Testis (tissue), 2 donors: ENCODE measurements around the gene PHLPP2.

Experiments
- POLR2A ChIP-seq: fragments of 450-650 bp; IDR thresholded peaks from one replicate; pipeline ENCODE4 v1.6.1; 2017; ENCODE audit warnings: antibody characterized with exemption, mild to moderate bottlenecking, moderate library complexity
- TF ChIP-seq, protein P1 (sequence below), 3 experiments: fragments of 450-650 bp in 2 of 3; fragments of 200-600 bp in 1 of 3; sonication (generic) in 1 of 3; IDR thresholded peaks; one replicate each; pipeline ENCODE4 v1.5.1; 2016 to 2019; ENCODE audit warnings: antibody characterized with exemption in 3 of 3, mild to moderate bottlenecking in 2 of 3, moderate library complexity in 1 of 3

DNA sequence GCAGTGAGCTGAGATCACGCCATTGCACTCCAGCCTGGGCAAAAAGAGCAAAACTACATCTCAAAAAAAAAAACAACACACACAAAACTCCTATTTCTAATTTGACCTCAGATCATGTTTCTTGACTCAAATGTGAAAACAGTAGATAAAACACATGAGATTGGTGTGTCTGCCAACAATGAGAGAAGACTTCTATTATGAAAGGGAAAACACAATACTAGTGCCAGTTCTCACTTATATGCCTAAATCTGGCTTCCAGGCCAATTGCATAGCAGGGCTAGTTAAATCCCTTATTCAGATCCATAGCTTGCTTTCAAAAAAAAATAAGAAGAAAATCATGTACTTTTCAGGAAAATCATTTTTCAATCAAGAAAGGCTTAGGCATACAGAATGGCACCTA, 44.7 kb upstream of the PHLPP2 start:
- TF ChIP-seq, protein P1, sequence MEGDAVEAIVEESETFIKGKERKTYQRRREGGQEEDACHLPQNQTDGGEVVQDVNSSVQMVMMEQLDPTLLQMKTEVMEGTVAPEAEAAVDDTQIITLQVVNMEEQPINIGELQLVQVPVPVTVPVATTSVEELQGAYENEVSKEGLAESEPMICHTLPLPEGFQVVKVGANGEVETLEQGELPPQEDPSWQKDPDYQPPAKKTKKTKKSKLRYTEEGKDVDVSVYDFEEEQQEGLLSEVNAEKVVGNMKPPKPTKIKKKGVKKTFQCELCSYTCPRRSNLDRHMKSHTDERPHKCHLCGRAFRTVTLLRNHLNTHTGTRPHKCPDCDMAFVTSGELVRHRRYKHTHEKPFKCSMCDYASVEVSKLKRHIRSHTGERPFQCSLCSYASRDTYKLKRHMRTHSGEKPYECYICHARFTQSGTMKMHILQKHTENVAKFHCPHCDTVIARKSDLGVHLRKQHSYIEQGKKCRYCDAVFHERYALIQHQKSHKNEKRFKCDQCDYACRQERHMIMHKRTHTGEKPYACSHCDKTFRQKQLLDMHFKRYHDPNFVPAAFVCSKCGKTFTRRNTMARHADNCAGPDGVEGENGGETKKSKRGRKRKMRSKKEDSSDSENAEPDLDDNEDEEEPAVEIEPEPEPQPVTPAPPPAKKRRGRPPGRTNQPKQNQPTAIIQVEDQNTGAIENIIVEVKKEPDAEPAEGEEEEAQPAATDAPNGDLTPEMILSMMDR (IDR thresholded peaks at IDR 0.05), result no peak
- TF ChIP-seq POLR2A, result no peak
